ENCODE results near the gene CD200.
"Not testable (repeated sequence)": the region's sequence is repeated elsewhere in the genome, so short reads cannot be mapped to it uniquely, and the experiment has no call there.

CD200 gene

DNA sequence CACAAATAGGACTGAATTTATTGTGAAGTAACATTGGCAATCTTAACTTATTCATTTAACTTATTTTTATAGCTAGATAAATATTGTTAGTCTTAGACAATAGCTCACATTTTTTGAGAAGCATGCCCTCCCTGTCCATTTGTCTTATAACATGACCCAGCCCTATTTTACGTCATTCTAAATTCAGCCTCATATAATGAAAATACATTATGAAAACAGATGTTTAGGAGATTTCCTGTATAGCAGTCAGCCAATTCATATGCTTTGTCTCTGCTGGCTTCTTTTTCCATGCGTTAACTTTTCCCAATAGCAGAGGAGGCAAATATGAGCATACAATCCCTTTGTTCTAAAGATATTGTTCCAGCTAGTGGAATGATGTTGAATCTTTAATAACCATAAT, 29.3 kb downstream of the CD200 start:
- no peak for DNase-seq

DNA sequence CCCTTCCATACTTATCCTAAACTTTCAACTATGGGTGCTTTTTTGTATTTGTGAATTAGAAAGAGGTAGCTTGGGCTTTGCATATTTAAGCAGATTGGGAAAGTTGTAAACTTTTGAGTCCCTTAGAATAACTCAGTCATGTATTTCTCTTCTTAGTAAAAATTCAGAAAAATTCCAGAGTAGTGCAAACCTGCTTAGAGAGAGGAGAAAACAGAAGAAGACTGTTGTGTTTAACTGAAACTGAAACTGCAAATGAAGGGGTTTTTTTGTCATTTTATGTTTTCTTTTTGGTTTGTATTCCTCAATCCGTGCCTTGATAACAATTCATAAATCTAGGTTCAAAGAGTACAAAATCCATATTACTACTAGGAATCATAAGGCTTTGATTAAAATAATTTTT, 31.3 kb downstream of the CD200 start:
- no peak for DNase-seq

DNA sequence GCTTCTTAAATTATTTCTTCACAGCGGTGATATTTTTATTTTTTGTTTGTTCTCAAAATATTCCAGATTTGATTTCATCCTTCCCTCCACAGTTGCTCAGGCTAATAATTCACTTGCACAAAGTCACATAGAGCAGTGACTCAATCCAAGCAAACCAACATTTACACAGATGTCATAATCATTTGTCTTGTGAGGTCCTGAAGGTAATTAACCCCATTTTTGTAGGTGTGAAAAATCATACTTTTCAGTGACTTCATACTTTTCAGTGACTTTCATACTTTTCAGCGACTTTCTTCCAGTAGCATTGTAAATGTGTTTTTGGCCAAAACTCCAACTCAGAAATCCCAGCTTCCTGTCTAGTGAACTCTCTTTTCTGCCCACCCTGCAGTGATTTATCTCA, 32.1 kb downstream of the CD200 start:
- no peak for DNase-seq

- no peak for DNase-seq
Measured at GRCh38 chr3:112365636-112366035, 32.7 kb downstream of the CD200 start.

DNA sequence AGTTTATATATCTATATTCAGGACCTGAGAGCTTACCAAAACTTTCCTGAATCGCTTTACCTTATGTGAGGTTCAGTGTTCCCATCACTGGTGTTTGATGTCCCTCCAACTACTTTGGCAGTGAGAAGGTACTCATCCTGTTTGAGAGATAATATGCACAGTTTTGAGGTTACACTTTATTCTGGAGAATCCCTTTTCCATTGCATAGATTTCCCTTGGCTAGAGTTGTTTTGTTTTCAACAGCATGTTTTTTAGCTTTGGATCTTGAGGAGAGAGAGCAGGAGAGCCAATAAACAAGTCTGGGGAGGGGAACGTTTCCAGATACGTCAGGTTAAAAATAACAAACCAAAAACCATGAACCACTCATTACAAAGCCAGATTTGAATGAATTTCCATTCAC, 33.6 kb downstream of the CD200 start:
- no peak for DNase-seq

DNA sequence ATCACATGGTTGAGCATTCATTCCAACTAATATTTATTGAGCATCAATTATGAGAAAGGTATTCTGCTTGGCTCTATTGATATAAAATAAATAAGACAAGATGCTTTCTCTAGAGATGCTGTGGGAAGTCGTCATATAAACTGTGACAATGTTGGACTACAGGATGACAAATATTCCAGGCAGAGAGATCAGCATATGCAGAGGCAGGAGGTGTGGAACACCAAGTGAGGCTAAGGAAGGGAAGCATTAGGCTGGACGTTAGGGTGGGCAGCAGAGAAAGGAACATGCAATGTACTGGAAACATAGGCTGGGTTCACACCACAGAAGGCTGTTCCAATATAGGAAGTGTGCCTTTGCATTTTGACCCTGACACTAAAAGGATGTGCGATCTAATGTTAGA, 38.6 kb downstream of the CD200 start:
- DNase-seq: no peak

DNA sequence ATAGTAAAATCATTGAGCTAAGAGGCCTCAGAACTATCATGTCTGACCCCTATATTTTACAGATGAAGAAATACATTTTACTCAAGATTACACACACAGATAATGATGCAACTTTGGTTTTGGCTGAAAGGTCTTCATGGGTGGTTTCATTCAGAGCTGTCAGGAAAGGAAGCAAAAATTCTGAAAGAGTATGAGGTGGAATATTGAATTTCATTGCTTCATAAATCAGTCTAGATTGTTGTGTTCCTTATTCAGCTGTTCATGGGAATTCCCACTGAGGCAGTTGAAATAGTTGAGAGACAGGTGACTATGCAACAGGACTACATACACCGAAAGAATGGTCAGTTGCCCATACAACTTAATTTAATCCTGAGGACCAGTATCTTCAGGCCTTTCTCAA, 39.4 kb downstream of the CD200 start:
- no peak for DNase-seq

- DNase-seq: no peak
Measured at GRCh38 chr3:112373476-112373875, 40.5 kb downstream of the CD200 start.

- DNase-seq: no peak
Measured at GRCh38 chr3:112373924-112374323, 41.0 kb downstream of the CD200 start.

DNA sequence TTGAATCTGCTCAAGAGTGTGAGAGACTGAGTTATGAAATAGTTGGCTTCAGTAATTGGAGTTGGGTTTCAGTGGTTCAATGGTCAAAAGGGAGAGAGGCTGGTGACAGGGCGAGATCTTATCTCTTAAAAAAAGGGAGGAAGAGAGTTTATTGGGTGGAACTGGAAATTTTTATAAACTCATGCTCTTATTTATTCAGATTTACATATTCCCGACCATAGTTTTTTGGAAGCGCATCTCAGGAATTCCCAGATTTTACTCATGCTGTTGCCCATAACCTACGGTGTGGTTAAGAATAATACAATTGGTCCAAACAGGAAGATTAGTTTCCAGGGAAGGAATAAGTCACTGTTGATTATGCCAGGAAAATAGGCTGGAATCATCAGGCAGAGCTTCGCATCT, 41.4 kb downstream of the CD200 start:
- DNase-seq: no peak

DNA sequence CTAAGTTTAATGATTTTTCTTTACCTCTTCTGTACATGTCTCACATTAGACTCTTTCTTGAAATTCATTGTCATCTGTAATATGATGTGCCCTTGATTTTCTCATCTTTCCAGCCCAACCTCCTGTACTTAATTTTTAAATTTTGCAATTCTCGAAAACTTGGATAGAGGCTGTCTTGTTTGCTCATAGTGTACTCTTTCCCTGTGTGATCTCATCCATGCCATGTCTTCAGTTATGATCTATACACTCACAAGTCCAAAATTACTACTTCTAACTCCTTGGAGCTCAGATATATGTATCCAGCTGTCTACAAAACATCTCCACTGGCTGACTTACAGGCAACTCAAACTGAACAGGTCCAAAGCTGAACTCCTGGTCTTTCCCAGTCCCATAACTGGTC, 42.2 kb downstream of the CD200 start:
- no peak for DNase-seq

DNA sequence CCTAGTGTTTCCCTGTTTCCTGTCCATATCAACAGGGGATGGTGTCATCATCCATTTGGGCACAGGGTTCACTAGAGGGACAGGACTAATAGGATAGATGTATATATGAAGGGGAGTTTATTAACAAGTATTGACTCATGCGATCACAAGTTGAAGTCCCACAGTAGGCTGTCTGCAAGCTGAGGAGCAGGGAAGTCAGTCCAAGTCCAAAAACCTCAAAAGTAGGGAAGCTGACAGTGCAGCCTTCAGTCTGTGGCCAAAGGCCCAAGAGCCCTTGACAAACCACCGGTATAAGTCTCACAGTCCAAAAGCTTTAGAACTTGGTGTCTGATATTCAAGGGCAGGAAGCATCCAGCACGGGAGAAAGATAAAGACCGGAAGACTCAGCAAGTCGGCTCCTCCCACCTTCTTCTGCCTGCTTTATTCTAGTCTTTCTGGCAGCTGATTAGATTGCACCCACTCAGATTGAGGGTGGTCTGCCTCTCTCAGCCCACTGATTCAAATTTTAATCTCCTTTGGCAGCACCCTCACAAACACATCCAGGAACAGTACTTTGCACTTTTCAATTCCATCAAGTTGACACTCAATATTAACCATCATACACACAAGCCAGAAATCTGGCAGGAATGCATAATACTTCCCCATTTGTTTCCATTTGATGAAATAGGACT, 43.4 kb downstream of the CD200 start:
- DNase-seq: no peak

DNA sequence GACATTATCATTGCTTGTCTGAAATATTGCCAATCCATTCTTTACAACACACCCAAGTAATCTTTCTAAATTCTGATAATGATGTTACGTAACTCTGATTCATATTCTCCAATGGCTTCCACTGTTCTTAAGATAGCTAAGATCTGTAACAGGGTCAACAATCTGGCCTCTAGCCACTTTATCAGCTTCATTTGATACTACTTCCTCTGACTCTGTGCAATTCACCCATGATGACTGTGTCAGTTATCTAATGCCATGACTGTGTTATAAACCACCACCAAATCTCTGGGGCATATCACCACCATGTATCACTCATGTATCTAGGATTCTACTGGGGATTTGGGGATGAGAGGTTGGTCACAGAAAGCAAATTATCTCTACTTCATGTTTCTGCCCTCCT, 44.0 kb downstream of the CD200 start:
- DNase-seq: no peak

DNA sequence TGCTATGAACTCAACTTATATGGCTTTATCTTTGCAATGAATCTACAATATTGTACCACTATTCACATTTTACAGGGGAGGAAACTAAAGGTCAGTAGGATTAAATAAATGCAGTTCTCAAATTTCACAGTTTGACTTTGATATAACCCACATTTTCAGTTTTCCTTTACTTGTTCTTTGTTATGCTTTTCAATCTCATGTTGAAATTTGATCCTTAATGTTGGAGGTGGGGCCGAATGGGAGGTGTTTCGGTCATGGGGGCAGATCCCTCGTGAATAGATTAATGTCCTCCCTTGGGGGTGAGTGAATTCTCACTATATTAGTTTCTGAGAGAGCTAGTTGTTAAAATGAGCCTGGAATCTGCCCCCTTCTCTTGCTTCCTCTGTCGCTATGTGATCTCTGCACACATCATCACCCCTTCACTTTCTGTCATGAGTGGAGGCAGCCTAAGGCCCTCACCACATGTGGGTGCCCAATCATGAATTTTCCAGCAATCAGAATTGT, 44.7 kb downstream of the CD200 start:
- DNase-seq: no peak

GRCh38 chr3:112378347-112378746, 45.4 kb downstream of the CD200 start:
- not testable (repeated sequence) for DNase-seq

GRCh38 chr3:112379020-112379690, 46.2 kb downstream of the CD200 start:
- no peak for DNase-seq

- no peak for DNase-seq
Measured at GRCh38 chr3:112381673-112382542, 49.0 kb downstream of the CD200 start.

- DNase-seq: no peak
Measured at GRCh38 chr3:112382543-112383160, 49.7 kb downstream of the CD200 start.

DNA sequence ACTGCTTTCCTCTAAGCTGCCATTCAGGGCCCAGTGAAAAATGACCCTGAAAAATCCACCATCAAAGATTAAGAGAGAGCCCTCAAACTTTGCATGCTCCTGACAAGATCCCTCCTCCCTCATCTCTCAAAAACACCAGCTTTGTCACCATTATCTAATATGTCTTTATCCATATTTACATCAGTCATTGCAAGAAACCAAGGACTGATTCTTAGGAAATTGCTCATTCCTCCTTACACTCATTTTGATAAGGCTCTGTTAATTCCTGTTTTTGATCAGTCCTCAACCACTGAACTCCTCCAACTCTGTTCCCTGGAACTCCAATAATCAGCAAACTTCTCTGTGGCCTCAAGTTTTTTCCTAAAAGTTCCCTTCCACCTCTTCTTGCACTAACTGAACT, 51.8 kb downstream of the CD200 start:
- no peak for DNase-seq

- DNase-seq: no peak
Measured at GRCh38 chr3:112388972-112389371, 56.0 kb downstream of the CD200 start.

DNA sequence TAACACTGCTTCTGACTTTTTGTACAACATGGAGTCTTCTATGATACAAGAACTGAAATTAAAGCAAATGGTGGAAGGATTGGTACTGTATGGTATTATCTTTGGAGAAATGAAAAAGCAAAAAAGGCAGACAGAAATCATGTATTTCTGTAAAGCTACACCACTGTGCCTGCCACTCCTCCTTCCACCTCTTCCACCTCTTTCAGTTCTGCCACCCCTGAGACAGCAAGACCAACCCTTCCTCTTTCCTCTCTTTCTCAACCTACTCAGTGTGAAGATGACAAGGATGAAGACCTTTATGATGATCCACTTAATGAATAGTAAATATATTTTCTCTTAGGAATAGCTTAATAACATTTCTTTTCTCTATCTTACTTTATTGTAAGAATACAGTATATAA, 57.0 kb downstream of the CD200 start:
- DNase-seq: no peak

GRCh38 chr3:112390783-112391641, 58.1 kb downstream of the CD200 start:
- no peak for DNase-seq

Measured in activated CD4-positive, alpha-beta T cell treated with anti-CD3 and anti-CD28 coated beads, Interleukin-2, amount 50 U/mL, for 1 hour (primary cell).